HG03378 (cell line): ENCODE measurements around the gene CD1D.

Experiments
- ATAC-seq: cut with Tn5 transposase; IDR thresholded peaks from one replicate; pipeline ENCODE4 v1.9.1; 2021; ENCODE audit warnings: mild to moderate bottlenecking, moderate library complexity; ENCODE audit not compliant: unreplicated experiment

Gene CD1D

GRCh38 chr1:158180741-158181576, at the start of gene CD1D:
TSS of gene CD1D (plus strand) at chr1:158180895. CDS start at chr1:158181102, 207 bp downstream.
- no peak for ATAC-seq

DNA sequence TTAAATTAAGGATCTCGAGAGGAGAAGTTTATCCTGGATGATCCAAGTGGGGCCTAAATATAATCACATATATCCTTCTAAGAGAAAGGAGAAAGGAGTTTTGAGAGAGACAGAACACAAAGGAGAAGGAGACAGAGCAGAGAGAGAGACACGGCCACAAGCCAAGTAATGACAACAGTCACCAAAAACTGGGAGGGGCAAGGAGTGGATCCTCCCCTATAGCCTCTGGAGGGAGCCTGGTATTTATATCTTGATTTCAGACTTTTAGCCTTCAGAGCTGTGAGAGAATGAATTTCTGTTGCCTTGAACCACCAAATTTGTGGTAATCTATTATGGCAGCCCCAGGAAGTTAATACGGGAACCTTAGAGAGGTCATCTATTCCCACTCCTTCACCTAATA, 49.5 kb upstream of the CD1D start:
- ATAC-seq, result no peak

DNA sequence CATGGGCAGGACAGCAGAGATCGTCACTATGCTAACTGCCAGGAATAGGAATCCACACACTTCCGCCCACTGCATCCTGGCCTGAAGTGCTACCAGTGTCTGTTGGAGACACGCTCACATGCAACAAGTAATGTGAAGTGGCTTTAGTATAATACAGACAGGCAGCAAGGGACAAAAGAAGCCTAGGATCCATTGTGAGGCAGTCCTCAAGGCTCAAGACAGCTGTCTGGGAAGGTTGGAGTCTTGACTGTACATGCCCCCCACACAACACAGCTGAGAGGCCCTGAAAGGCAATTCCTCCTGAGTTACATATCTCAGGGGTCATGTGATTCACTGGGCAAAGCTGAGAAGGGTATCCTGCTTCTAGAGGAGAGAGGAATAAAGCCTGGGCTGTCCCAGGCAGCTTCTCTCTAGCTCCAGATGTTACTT, 39.9 kb upstream of the CD1D start:
- ATAC-seq, result no peak

GRCh38 chr1:158145173-158145719, 35.4 kb upstream of the CD1D start:
- ATAC-seq, result no peak

- no peak for ATAC-seq
Measured at GRCh38 chr1:158146165-158146564, 34.5 kb upstream of the CD1D start.

DNA sequence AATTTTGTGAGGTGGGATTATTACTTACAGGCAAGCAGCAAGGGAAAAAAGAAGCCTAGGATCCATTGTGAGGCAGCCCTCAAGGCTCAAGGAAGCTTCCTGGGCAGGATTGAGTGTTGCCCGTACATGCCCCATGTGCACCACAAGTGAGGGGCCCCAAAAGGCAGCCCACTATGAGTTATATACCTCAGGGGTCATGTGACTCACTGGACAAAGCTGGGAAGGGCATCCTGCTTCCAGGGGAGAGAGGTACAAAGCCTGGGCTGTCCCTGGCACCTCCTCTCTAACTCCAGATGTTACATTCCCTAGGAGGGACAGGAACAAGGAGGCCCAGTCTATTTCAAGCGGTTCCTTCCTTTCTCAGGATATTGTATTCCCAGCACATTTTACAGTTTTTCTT, 34.0 kb upstream of the CD1D start:
- no peak for ATAC-seq

GRCh38 chr1:158147401-158147800, 33.3 kb upstream of the CD1D start:
- ATAC-seq, result no peak

- ATAC-seq, result no peak
Measured at GRCh38 chr1:158147869-158148268, 32.8 kb upstream of the CD1D start.

DNA sequence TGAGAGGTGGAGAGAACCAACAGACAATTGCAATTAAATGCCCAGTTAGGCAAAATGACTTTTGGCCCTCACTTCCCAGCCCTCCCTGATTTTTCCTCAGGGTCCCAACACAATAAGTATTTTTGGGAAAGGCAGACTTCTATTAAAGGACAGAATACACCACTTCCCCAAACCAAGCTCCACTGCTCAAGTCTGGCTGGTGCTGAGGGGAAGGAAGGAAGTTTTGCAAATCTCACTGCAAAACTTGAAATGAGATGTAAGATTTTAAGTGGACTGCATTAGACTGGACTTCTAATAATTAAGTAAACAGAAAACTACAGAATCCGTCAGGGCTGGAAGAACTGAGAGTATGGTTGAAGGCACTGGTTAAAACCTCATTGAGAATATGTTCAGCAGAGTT, 32.2 kb upstream of the CD1D start:
- ATAC-seq, result no peak

DNA sequence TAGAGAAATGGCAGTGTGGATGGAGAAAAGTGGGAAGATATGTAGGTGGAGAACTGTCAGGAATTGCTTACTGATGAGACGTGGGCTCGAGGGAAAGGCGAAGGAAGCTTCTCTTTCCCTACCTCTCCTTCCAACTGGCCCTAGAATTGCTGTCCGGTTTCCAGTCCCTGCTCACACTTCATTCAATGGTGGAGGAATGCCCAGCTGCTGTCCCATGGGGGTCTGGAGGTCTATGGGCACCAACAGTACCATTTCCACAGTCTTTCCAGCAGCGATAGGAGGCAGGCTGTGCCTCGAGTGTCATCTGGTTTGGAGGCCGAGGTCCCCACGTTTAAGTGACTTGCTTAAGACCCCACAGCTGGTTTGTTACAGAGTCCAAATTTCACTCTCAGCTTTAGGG, 31.5 kb upstream of the CD1D start:
- ATAC-seq, result no peak

GRCh38 chr1:158149577-158150269, 31.0 kb upstream of the CD1D start:
- ATAC-seq, result peak; percentile 63

DNA sequence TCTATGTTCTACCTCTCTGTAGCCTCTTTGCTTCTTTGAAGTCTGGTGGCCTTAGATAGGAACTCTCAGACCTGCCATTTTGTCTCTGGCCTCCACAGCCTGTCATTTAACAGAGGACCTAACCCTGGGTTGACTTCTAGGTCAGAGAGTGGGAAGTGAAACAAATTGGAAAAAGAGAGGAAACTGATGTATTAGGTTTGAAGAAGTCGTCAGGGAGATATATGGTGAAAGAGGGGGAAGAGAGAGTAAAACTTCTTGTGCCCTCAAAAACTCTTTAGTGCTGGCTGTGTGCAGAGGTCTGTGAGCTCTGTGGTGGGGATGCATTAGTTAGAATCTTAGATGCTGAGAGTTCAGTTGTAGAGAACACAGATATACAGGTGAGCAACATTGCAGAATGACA, 30.2 kb upstream of the CD1D start:
- no peak for ATAC-seq

- ATAC-seq, result no peak
Measured at GRCh38 chr1:158153179-158153578, 27.5 kb upstream of the CD1D start.

DNA sequence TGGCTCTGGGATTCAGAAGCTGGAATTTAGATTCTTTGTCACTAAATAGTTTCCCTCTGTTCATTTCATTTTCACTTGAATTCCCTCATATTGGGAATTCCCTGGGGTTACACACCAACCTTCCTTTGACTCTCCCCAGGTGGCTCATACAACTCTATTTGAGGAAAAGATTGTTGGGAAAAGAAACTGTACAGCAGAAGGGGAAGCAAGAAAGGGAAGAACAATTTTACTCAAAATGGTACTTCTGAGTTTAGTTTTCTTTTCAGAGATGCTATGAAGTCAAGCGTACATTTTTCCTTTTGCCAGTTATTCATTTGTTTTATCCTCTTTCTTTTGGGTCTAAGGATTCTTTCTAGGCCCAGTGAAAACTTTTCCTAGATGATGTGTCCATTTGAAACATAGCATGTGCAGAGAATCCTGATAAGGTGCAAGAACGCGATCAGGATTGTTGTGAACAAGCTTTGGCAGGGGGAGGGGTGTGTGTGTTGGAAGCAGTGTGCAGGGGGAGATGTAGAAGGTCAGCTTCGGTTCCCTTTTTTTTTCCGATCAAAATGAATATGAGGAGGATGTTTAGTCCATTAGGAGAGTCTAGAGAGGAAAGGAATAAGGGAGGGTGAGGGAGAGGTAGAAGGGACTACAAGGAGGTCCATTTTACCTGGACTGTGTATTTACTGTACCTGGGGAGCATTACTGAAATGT, 26.8 kb upstream of the CD1D start:
- ATAC-seq, result no peak

DNA sequence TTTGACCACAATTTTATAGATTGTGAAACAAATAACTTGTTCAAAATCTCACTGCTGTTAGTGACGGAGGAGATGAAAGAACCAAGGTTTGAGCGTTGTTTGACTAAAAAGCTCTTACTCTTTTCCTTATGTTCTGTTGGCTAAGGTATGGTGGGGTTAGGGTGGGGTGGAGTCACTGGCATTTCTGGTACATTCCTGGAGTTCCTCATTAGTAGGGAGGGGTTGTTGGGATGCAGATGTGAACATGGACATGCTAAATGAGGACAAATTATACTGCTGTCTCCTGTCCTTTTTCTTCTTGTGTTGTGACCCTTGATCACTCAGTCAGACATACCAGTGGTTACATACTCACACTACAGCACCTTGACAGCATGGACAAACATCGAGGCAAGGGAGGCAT, 26.2 kb upstream of the CD1D start:
- no peak for ATAC-seq

DNA sequence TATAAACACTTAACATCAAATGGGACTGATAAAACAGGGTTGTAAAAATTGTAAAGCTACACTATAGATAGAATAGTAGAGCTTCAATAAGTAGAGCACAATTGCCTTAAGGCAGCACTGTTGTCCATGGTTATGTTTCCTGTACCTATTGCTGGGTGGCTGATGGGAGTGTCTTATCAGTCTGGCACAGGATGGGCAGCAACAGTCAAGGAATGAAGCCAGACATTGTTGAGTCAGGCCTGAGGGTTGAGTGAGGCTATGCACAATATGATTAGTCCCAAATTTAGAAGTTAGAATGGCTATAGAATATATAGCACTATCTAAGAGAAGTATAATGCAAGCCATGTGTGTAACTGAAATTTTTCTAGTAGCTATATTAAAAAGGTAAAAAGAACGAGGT, 25.0 kb upstream of the CD1D start:
- ATAC-seq, result no peak

- ATAC-seq, result no peak
Measured at GRCh38 chr1:158159597-158159996, 21.1 kb upstream of the CD1D start.

DNA sequence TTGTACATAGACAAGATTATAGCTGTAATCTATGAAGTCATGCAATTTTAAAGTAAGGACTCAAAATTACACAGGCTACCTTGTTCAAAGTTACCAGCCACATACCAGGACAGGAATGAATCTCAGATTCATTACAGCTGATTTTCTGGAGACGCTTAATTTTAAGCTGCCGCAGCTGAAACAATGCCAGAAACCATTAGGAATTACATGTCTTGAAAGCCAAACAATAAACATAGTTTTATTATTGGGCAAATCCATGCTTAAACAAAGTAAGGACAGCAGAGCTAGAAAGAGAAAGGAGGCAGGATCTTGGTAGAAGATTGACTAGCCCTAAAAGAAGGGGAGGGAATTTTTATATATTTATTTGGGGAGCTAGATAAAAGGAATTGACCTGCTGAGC, 19.2 kb upstream of the CD1D start:
- no peak for ATAC-seq

DNA sequence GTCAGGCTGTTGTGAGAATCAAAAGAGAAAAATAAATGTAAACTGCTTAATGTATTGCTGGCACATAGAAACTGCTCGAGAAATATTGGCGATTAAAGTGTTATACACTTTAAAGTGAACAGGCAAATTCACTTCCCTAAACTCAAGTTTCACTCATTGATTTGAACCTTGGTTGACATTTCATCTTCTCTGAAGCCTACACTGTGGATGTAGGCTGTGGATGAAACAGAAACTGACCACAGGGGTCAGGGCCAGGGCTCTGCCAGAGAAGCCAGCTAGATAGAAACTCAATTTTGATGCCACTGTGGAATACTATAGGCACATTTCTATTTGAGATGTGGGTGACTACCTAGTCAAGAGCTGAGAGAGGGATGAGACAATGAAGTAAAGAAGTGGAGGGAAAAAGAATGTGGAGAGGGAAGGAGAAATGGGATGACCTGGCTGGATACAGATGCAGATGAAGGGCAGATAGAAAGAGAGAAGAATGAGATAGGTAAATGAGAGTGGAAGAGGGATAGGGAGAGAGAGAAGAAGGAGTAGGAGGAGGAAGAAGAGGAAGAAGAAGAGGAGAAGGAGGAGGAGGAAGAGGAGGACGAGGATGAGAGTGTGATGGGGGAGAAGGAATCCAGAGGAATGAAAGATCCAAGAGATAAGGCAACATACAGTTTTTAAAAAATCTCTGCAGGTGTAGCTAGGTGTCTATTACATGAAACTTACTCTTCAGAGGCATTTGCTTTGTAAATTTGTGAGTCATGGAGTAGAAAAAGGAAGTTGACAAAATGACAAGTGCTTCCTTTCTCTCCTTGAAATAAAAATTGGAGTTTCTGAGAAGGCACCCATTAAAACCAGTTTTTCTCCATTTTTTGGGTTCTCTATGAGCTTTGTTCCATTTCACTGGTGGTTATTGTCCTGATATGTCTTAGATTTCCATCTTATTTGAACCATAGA, 17.4 kb upstream of the CD1D start:
- ATAC-seq, result peak; percentile 99

- no peak for ATAC-seq
Measured at GRCh38 chr1:158169105-158169504, 11.6 kb upstream of the CD1D start.
